HepG2 (cell line): ENCODE data around the gene SLC25A25. TPM values are rescaled to one million over a fixed set of nuclear protein-coding genes. Genes with fewer than 3 reads are reported as not detected.

ENCODE experiments used
- ARID4A ChIP-seq: sonication (generic); formaldehyde crosslinking; IDR thresholded peaks from 2 replicates; pipeline ENCODE4 v1.5.0; 2020; ENCODE audit warnings: mild to moderate bottlenecking, missing genetic modification reagents, borderline replicate concordance
- ATF7-NPFF ChIP-seq: sonication (generic); formaldehyde crosslinking; IDR thresholded peaks from 2 replicates; pipeline ENCODE4 v1.8.1; 2023; ENCODE audit warnings: mild to moderate bottlenecking, low read depth, missing genetic modification reagents, moderate library complexity
- HNRNPL ChIP-seq: fragments of 200-400 bp; formaldehyde crosslinking; IDR thresholded peaks from 2 replicates; pipeline ENCODE4 v1.6.1; 2017; ENCODE audit warnings: mild to moderate bottlenecking, low read depth, low read length
- KAT7 ChIP-seq: IDR thresholded peaks from 2 replicates; pipeline ENCODE4 v1.6.1; 2018; ENCODE audit warnings: borderline replicate concordance, missing compliant biosample characterization
- NFIC ChIP-seq: IDR thresholded peaks from 2 replicates; pipeline ENCODE4 v1.6.1; 2012; ENCODE audit warnings: mild to moderate bottlenecking, low read length, inconsistent platforms
- PCBP2 ChIP-seq: fragments of 200-400 bp; formaldehyde crosslinking; optimal IDR thresholded peaks from 2 replicates; pipeline ENCODE3; 2018; ENCODE audit warnings: low read length, low read depth; ENCODE audit not compliant: poor library complexity, severe bottlenecking
- RARG ChIP-seq: sonication (generic); formaldehyde crosslinking; IDR thresholded peaks from 2 replicates; pipeline ENCODE4 v1.4.0; 2020; ENCODE audit warnings: low read depth, mild to moderate bottlenecking, missing genetic modification reagents
- SAP130 ChIP-seq: IDR thresholded peaks from 2 replicates; pipeline ENCODE4 v1.6.1; 2016; ENCODE audit warnings: low read depth
- TOPORS ChIP-seq: sonication (generic); formaldehyde crosslinking; IDR thresholded peaks from 2 replicates; pipeline ENCODE4 v1.8.0; 2023; ENCODE audit warnings: mild to moderate bottlenecking, missing genetic modification reagents
- TRIM24 ChIP-seq: sonication (generic); formaldehyde crosslinking; IDR thresholded peaks from 2 replicates; pipeline ENCODE4 v1.8.0; 2022; ENCODE audit warnings: mild to moderate bottlenecking, missing genetic modification reagents
- YEATS4 ChIP-seq: sonication (generic); formaldehyde crosslinking; IDR thresholded peaks from 2 replicates; pipeline ENCODE4 v1.4.0; 2020; ENCODE audit warnings: missing genetic modification reagents, borderline replicate concordance
- ZNF367 ChIP-seq: sonication (generic); formaldehyde crosslinking; IDR thresholded peaks from 2 replicates; pipeline ENCODE4 v1.4.0; 2020; ENCODE audit warnings: missing genetic modification reagents, borderline replicate concordance
- ZNF576 ChIP-seq: sonication (generic); formaldehyde crosslinking; IDR thresholded peaks from 2 replicates; pipeline ENCODE4 v1.4.0; 2020; ENCODE audit warnings: mild to moderate bottlenecking, missing genetic modification reagents
- ZNF614 ChIP-seq: IDR thresholded peaks from 2 replicates; pipeline ENCODE4 v1.6.1; 2018; ENCODE audit warnings: missing biosample characterization, missing genetic modification reagents, inconsistent platforms, borderline replicate concordance
- ZNF691 ChIP-seq: sonication (generic); formaldehyde crosslinking; IDR thresholded peaks from 2 replicates; pipeline ENCODE4 v1.4.0; 2020; ENCODE audit warnings: missing genetic modification reagents, low read depth, mild to moderate bottlenecking, borderline replicate concordance
- ZNF766 ChIP-seq: sonication (generic); formaldehyde crosslinking; IDR thresholded peaks from 2 replicates; pipeline ENCODE4 v1.5.0; 2020; ENCODE audit warnings: missing genetic modification reagents, borderline replicate concordance
- ZNF800 ChIP-seq: sonication (generic); formaldehyde crosslinking; IDR thresholded peaks from 2 replicates; pipeline ENCODE4 v1.4.0; 2020; ENCODE audit warnings: missing genetic modification reagents
- ZNF878 ChIP-seq: sonication (generic); formaldehyde crosslinking; IDR thresholded peaks from 2 replicates; pipeline ENCODE4 v1.8.1; 2023; ENCODE audit warnings: mild to moderate bottlenecking, missing genetic modification reagents, moderate library complexity
- ZSCAN21 ChIP-seq: sonication (generic); formaldehyde crosslinking; IDR thresholded peaks from 2 replicates; pipeline ENCODE4 v1.8.0; 2022; ENCODE audit warnings: mild to moderate bottlenecking, missing genetic modification reagents, moderate library complexity, borderline replicate concordance
- ZZZ3 ChIP-seq: sonication (generic); formaldehyde crosslinking; IDR thresholded peaks from 2 replicates; pipeline ENCODE4 v1.4.0; 2020; ENCODE audit warnings: missing genetic modification reagents, mild to moderate bottlenecking, borderline replicate concordance
- polyA plus RNA-seq, 8 experiments: library from polyadenylated mRNA; depleted of rRNA in 3 of 8; stranded (reverse) in 7 of 8; unstranded in 1 of 8; fragments of >200 nt; fragmentation: Illumina TruSeq in 4 of 8; extraction: Trizol in 4 of 8; gene quantifications; 2 replicates each; pipeline versions ENCODE4 v1.2.1 to v1.2.3, GENCODE V29; 2011 to 2016; ENCODE audit warnings: low read depth in 4 of 8, missing spikeins in 1 of 8, mixed read lengths in 1 of 8; ENCODE audit not compliant: insufficient read depth in 1 of 8
- total RNA-seq, 5 experiments: library from RNA; depleted of rRNA; stranded (reverse); fragments of >200 nt; fragmentation: Illumina TruSeq; extraction: Trizol; gene quantifications; 2 replicates each; pipeline ENCODE4 v1.2.3, GENCODE V29; 2016; ENCODE audit warnings: low read depth in 1 of 5

SLC25A25 gene
- total and polyA plus RNA-seq, 2 of the 13 experiments (the other 11 are each of a cell fraction or from before 2014, with no cell fraction given) = 10.5 to 24.8 TPM

GRCh38 chr9:128102861-128103588, 35.0 kb downstream of the SLC25A25 start (continued):
- 0 out of 2 replicates have a peak, but pooled peaks have one; percentile 32 for TF ChIP-seq ZNF800 (CRISPR knock-in tag)
- TF ChIP-seq TOPORS = peak; percentile 37; the same call in 1 of the 2 replicates
- TF ChIP-seq ZSCAN21 (CRISPR knock-in tag) = peak; percentile 97
- no peak for TF ChIP-seq ZNF576 (CRISPR knock-in tag)
- TF ChIP-seq ZNF766 = no peak
- TF ChIP-seq ZNF367 (CRISPR knock-in tag) = no peak; the same call in 1 of the 2 replicates
- TF ChIP-seq ZNF614 (CRISPR knock-in tag) = peak; percentile 84
- TF ChIP-seq NFIC = no peak
- TF ChIP-seq YEATS4 (CRISPR knock-in tag) = peak; percentile 88; the same call in 1 of the 2 replicates
- peak; percentile 78; the same call in 1 of the 2 replicates for TF ChIP-seq KAT7 (CRISPR knock-in tag)
- TF ChIP-seq HNRNPL = peak; percentile 90
- TF ChIP-seq ARID4A (CRISPR knock-in tag) = peak; percentile 96
- peak; percentile 88; the same call in 1 of the 2 replicates for TF ChIP-seq TRIM24 (CRISPR knock-in tag)
- peak; percentile 96 for TF ChIP-seq ZNF878
- TF ChIP-seq SAP130 (CRISPR knock-in tag) = peak; percentile 98
- TF ChIP-seq PCBP2 = no peak
- TF ChIP-seq ZNF691 (CRISPR knock-in tag) = peak; percentile 95
- TF ChIP-seq ATF7-NPFF (CRISPR knock-in tag) = peak; percentile 58
- no peak for TF ChIP-seq ZZZ3 (CRISPR knock-in tag)
- TF ChIP-seq RARG = no peak
